Brain pericyte (primary cell): ENCODE results near the gene TCERG1.

Experiments
- DNase-seq: peaks from one replicate; pipeline ENCODE4 v3.0.0-alpha.2; 2012; ENCODE audit warnings: low read depth, low spot score

TCERG1 gene

DNA sequence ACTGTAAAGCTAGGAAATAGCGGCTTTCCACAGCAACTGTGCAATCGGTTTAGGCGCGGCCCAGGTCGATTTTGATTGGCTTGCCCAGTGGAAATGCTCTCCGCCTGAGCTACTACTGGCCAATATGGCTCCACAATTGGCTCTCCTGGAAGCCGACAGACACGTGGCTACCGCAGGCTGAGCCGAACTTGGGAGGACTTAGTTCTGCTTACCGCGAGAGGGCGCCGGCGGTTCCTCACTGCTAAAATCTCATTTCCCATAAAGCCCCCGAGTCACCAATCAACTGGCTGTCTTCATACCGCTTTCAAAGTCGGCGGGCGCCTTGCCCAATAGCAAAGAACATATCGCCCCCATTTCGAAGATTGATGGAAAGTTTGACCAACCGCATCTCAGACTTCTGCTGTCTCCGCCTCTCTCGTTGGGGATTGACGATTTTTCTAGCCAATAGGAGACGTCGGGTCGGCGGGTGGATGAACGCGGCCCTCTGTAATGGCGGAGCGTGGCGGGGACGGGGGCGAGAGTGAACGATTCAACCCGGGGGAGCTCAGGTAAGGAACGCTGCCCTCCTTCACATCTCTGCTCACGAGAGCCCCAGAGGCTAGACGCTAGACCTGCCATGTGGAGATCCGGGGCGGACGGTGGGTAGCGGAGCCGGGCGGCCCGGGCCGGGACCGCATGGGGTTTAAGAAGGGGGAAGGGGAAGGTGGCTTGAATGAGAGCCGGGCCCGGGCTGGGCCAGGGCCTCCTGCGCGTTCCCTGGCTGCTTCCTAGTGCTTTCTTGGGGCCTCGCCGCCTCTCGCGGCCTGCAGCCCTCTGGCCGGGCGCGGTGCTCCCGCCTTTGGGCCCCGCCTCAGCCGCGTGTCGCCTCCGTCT is at the start of gene TCERG1:
Gene TCERG1 (plus strand): TSS at position 473 of the 873 bp plus-strand sequence. CDS start 17 bp downstream, at position 490.
- peak; percentile 99 for DNase-seq

DNA sequence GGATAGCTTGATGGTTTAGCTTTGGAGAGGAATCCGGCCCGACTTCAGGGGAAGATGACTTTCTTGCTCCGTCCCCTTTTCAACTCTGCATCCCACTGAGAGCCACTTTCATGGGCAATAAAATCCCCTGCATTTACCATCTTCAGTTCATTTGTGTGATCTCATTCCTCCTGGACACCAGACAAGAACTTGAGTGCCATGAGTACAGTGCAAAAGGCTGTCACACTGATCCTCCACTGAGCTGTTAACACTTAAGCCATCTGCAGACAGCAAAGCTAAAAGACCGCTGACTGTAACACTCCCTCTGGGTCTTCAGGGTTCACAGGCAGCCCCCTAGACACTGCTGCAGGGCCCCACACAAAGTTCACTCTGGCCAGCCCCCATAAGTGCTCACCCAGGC is 48.3 kb upstream of the TCERG1 start:
- DNase-seq, result no peak

DNA sequence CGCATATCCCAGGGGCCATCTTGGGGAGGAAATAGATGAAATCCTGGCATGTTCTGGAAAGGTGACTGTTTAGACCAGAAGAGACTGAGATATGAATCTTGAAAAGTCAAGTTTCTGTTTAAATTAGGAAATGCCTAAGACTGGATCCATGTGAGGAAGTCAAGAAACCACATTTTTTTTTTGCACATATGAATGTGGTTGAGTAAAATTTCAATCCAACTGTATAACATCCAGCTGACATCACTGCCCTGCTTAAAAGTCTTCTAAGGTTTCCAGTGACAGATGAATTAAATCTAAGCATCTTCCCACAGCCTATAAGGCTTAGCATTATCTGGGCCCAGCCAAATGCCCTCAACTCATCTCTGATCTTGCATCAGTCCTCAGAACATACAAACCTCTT is 47.7 kb upstream of the TCERG1 start:
- no peak for DNase-seq

DNA sequence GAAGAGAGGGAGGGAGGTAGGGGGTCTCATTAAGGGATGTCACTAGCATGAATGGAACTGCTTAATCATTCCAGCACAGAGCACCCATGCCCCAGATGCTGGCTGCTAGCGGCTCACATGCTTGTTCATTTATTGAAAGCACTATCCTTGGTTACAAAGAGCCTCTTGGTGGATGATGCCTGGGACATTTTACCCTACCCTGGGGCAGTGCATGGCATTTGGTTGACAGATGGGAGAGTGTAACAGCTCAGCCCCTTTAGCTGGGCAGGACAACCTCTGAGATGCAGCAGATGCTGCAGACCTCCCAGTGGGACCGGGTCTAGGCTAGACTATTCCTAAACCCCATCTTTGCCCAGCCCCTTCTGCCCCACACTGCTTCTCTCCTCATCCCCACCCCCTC is 46.9 kb upstream of the TCERG1 start:
- DNase-seq, result no peak

DNA sequence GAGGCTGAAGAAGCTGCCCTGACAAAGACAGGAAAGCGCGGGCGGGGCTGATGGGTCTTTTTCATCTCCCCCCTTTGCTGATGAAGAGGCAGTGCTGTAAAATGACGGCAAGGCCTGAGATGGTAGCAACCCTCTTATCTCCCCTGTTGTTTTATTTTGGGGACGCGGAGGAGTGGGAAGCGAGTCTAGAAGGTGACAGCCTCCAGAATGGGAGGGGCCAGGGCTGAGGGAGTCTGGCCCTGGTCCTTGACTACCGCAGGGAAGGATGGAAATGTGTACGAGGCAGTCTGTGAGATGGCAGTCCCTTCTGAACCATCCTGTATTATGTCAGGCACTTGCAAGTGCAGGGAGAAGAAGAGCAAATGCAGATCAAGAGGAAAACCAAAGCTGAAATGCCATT is 46.1 kb upstream of the TCERG1 start:
- no peak for DNase-seq

DNA sequence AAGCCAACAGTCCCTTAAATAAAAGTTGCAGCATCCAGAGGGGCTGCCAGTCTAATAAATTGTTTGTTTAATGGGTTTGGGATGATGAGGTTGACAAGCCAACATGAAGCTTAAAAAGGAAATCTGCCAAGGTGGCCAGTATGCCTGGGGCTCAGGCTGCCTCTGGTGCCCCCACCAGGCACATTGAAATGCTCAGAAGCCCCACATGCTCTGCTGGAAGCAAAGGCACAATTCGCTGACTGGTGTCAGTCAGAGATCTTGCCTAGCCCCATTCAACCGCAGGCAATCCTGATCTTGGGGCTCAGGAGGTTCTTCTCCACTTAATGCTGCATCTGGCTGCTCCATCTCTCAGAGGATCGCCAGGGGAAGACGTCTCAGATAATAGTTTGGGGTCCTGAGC is 44.2 kb upstream of the TCERG1 start:
- DNase-seq, result no peak

DNA sequence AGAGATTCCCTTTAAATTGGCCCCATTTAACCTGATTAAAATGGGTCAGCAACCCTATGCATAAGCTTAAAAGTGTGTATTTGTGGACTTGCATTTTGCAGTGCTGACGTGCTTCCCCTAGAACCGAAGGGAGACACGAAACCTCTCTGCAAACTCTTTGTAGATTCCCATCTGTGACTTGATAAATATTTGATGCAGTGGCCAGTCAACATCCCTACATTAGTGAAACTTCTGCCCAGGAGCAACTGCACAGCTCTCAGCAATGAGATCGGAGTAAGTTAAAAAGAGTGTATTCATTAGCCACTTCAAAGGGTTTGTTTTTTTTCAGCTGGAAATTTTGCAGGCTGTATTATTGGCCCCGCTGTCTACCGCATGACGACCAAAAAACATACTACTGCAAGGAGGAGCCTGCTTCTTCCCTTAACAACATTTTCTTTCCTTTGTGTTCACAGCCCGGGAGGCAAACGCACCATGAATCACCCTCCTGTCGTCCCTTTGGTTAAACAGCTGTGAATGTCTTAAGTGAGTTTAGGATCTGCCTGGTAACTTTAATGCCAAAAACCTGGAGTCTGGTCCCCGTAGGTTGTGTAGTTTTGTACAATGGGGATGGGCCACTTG is 38.0 kb upstream of the TCERG1 start:
- no peak for DNase-seq

DNA sequence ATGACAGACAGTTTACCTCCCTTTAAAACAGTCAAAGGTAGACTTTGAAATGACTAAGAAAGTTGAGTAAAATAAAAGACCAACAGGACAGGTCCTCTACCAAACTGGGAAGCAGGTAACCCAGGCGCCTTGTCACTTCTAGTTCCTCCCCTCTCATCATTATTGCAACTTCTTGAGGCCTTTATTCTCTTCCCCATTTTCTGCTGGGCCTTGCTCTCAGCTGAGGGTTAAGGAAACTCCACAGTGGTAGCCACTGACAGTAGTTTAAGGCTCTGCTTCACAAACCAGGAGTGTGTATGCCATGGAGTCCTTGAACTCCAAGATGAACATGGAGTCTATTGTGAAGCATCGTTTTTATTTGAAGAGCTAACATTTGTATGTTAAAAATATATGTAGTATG is 36.9 kb upstream of the TCERG1 start:
- no peak for DNase-seq

DNA sequence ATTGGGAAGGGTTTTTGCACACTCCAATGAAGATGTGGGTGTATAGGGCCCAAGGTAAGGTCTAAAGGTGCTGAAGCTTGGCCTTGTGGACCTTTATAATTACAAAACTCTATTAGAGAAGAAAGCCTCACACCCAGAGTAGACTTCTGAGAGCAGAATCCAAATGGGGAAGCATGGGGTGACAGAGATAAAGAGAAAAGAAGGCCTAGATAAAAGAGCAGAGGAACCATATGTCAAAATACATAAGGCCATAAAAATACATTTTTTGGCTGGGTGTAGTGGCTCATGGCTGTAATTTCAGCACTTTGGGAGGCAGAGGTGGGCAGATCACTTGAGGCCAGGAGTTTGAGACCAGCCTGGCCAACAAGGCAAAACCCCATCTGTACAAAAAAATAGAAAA is 27.4 kb upstream of the TCERG1 start:
- no peak for DNase-seq

DNA sequence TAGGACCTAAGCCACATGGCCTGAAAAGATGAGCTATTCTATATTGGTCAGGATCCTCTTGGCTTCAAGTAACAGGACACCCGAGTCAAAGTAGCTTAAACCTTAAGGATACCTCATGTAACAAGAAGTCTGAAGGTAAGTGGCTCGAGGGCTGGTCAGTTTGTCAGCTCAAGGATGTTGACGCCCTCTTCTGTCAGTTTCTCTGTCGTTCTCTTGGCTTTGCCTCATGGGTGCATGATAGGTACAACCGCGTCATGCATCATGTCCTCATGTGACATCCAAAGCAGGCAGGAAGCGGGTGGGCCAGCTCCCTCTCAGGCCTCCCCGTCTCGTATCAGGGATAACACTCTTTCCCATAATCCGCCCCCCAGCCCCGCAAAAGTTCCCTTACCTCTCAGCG is 22.1 kb upstream of the TCERG1 start:
- no peak for DNase-seq

DNA sequence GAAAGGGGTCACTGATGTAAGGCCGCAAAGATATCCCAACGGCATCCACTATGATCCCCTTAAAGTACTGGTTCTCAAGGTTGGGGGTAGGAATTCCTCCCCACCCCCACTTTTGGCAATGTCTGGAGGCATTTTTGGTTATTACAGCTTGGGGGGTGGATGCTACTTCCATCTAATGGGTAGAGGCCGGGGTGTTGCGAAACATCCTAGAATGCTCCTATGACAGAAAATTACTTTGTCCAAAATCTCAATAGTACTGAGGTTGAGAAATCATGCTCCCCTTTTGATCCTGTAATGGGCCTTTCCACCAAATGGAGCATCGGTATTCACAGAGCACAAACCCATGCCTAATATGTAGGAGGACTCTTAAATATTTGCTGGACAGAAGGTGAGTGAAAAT is 20.8 kb upstream of the TCERG1 start:
- no peak for DNase-seq

DNA sequence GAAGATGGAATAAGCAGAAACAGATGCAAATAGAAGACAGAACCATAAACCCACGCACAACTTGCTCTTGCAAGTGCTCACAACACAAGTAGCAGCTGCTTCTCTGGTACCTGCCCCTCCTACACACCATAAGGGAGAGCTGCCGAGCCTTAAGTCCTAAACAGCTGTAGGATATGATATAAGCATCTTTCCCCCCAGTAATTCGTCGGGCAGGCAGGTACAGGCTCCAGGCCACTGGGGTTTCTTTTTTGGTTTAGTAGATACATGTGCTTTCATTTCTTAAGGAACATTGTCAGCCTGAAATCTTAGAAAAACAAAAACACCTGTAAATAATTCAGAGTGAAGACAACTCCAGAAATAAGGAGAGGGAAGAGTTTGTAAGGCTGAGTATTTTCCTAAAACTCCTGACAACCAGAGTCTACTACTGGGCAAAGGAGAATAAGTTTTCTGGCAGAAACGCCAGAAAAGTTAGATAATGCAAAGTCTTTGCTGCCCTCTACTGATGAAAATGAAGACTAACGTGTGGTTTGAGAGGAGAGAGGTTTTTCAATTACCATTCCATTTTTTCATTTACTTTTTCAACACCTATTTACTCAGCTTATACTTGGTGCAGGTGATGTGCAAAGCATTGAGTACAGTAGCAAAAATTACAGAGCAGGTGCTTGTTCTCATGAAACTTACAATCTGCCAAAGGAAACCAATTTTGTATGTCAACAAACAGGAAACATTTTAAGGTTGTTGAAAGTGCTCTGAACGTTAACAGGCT is 20.1 kb upstream of the TCERG1 start:
- no peak for DNase-seq

DNA sequence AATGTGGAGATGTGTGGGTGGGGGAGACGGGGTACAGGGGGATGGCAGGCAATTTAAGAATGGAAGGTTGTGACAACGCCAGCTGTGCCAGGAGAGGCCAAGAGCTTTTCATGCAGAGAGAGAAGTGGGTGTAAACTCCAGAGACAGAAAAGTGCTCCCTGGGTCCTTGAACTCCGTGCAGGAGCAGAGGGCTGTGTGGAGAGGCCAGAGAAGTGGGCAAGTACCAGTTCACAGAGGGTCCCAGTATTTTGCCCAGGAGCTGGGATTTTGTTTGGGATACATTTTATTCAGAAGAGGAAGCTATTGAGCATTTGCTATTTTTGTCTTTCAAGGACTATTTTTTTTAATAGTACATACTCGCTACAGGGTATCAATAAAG is 19.5 kb upstream of the TCERG1 start:
- no peak for DNase-seq

DNA sequence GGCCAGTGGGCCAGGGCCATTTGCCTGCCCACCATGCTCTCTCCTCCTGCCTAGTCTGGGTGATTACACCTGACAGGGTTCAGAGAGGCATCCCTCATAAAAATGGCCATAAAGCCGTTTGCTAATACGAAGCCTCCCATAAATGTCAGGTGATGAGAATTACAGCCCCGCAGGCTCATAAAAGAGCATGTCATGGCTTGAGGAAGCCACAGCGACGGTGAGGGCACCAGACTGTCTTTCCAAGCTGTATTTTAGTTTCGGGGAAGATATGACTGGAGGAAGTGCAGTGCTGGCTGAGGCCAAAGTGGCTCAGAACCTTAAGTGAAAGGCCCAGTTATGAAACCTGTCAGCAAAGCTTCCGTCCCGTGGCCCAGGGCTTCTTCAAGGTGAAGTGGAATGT is 18.5 kb upstream of the TCERG1 start:
- no peak for DNase-seq

DNA sequence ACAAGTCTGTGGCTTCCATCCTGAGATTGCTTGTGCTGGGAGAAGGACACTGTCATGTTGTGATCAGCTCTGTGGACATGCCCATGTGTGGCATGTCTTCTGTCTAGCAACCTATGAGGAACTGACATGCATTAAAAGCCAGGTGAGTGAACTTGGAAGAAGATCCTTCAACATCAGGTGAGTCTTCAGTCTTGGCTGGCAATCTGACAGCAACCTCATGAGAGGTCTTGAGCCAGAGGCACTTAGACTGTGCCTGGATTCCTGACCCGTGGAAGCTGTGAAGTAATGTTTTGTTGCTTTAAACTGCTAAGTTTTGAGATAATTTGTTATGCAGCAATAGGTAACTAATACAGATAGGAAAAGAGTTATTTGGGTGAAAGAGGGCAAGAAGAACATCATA is 6.8 kb upstream of the TCERG1 start:
- DNase-seq, result no peak

DNA sequence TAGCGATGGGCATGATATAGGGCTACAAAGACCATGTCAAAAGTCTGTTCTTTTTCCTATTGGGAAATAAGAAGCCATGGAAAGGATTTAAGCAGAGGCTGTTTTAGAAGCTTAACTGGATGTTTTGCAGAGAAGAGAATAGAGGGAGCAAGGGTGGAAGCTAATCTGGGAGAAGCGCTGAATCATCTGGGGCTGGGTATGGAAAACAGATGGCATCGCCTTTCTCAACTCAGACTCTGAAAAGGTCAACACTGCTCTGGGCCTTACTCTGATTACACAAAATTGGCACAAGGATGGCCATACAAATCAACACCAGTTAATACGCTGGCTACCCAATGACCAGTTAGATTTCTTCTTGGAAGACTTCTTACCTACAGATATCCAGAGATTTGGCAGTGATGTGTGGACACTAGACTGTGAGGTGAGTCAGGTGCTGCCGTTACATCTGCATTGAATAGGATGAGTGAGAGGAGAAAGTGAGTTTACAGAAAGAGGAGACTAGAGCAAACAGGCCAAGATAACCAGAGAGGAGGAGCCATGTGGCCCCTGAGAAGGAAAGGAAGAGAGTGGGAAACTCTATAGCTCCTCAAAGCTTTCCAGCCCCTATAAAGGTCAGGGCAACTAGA is 6.2 kb upstream of the TCERG1 start:
- DNase-seq, result no peak

DNA sequence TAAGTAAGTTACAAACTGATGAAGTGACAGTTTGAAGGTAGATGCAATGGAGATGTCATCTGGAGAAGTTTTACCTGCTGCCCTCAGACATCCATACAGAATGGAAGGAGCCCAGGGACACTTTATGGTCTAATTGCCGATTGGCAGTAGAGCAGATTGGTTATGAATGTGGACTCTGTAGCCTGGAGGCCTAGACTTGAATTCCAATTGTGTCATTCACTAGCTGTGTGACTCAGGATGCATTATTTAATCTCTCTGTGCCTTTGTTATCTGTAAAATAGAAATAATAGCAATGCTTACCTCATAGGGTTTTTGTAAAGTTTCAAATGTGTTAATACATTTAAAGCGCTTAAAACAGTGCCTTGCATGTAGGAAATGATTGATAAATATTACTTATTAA is 5.2 kb upstream of the TCERG1 start:
- no peak for DNase-seq

DNA sequence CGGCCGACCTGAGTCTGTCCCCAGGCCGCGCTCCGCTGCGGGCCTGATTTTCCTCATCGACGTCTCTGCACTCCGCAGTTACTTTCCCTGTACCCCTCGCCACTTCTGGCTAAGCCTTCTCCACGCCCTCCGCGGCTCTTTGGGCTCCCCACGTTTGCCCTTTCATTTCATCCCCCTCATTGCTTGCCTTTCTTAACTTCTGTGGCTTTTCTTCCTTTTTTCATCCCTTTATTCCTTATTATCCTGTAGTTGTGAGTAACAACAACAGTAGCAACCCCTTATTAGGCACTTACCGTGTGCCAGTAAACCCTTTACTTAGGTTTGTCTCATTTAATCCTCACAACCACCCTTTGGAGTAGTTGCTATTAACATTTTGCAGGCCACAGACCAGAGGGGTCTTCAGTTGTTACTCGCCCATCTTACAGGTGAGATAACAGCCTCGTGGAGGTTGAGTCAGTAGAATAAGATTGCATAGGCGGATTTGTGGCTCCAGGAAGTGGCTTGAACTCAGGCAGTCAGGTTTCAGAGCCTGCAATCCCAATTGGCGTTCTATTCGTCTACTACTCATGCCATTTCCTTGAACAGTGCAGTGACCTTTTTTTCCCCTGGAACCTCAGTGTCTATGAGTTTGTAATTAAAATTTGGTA is 724 bp downstream of the TCERG1 start:
- DNase-seq, result no peak

DNA sequence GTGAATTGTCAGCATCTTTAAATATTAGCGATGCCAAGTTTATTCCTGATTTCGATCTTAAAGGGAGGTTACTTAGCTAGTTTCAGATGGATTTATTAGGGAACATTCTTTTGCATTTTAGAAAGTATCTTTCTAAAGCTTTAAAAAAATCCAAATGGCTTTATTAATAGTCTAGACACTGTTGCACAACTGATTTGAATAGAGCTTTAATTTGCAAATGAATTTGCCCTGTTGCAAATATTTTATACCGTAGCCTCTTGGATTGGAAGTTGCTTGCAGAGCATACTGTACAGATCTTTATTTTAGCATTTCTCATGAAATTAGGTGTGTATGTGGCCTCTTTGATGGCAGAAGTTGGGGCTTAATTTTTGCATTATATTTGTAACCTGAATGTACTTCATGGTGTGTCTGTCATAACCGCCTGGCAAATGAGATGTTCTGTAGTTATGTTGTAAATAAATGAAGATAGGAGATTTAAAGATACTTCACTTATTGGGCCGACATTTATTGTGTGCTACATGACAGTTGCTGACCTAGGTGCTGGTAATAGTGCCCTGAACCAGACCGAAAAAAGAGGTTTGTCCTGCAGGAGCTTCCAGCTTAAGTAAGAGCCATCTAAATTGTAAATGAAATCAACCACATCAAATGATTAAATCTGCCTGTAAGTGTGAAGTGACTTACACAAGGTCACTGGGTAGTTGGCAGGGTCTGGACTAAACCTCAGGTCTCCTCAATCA is 1.8 kb downstream of the TCERG1 start:
- DNase-seq, result no peak

DNA sequence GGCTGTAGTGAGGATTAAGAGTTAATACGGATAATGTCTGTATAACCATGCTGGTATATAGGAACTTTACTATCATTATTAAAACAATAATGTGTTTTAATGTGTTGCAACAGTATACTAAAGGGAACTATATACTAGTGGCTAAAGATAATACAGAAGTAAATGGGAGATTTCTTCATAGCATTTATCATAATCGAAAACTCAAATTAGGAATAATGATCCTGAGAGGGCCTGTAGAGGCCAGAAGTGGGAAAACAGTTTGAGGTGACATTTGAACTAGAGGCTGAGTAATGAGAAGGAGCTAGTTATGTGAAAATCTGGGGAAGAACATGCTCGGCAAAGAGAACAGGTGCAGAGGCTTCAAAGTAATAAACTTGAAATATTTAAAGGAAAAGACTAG is 2.9 kb downstream of the TCERG1 start:
- no peak for DNase-seq

DNA sequence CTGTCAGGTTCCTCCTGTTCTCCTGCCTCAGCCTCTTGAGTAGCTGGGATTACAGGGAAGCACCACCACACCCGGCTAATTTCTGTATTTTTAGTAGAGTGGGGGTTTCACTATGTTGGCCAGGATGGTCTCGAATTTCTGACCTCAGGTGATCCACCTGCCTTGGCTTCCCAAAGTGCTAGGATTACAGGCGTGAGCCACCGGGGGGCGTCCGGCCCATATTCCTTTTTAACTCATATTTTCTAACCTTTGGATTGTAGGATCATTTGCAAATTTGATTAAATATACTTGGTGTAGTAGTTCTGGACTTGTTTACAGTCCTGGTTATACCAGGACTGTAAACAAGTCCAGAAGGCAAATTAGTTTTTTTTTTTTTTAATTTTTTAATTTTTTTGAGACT is 4.3 kb downstream of the TCERG1 start:
- no peak for DNase-seq
